Hematopoietic multipotent progenitor cell treated with erythropoietin and hydrocortisone succinate and interleukin-3 and kit ligand, for 6 days (in vitro differentiated cells): ENCODE measurements around the gene SEPTIN1.

Source experiments
- DNase-seq: peaks from one replicate; pipeline ENCODE4 v3.0.0-alpha.2; 2015

SEPTIN1 gene, protein sequence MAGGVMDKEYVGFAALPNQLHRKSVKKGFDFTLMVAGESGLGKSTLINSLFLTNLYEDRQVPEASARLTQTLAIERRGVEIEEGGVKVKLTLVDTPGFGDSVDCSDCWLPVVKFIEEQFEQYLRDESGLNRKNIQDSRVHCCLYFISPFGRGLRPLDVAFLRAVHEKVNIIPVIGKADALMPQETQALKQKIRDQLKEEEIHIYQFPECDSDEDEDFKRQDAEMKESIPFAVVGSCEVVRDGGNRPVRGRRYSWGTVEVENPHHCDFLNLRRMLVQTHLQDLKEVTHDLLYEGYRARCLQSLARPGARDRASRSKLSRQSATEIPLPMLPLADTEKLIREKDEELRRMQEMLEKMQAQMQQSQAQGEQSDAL

GRCh38 chr16:30382111-30382881 lies at the start of gene SEPTIN1:
Gene SEPTIN1 (minus strand): TSS chr16:30382561. CDS start chr16:30382542, 19 bp downstream.
- DNase-seq = peak; percentile 46

DNA sequence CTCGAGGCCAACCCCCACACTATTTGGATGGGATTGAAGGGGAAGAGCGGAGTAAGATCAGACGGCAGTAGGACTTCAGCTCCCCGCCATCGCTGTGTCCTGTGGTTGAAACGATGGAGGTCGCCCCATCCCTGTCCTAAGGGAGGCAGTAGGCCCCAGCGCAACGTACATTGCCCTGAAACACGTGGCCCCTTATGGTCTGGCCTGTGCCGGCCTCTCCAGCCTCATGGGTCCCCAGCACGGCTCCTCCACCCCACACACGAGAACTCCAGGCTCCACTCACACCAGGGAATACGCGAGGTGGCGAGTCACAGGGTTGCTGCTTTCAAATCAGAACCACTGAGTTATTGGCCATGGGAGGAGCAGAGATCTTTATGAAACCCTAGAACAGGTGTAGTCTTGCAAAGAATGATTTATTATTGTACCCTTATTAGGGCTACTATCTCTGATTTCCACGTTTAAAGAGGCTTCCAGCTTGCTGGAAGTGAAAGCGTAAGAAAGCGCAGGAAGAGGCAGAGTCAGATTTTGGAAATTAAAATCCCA lies 48.1 kb upstream of the SEPTIN1 start:
- no peak for DNase-seq

DNA sequence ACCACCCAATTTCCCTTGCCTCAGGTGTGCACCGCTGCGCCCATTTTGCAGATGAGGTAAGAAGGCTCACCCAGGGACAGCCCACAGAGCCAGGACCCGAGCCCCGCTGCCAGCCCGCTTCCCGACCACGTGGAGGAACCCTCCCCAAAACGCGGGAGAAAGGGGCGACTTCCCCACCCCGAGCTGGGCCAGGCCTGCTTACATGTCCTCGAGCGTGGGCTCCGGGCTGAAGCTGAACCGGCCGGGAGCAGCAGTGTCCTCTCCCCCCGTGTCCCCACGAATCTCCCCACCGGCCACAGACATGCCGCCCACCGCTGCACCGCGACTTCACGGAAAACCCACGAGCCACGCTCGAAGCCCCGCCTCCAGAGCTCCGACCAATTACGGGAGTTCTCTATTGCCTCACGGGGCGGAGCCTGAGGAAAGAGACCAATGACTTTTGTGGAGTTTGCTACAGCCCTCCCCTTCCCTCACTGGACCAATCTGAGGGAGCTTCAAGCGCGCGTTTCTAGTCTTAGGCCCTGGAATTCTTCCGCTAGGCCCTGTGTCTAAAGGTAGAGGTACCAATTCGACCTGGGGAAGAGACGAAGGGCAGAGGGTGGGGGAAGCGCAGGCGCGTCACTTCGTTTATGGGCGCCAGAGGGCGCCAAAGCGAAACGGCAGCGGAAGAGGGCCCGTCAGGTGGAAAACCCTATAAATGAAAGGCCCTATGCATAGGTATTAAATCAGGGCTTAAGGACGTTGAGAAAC lies 47.5 kb upstream of the SEPTIN1 start, which contains the start of gene DCTPP1:
TSS of gene DCTPP1 (minus strand) at position 353 of the 750 bp plus-strand sequence. CDS start at position 303, 50 bp downstream.
- peak; percentile 100 for DNase-seq

DNA sequence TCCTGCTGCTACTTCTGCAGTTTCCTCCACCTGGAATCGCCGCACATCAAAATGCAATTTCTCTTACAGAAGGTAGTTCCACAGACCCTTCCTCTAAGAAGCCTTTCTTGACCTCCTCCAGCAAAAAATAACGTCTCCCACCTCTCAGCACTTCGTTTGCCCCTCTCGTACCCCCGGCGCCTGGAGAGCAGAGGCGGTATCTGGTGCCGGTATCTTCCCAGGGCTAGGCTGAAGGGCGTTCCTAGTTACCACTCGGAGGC lies 47.0 kb upstream of the SEPTIN1 start:
- DNase-seq = no peak

DNA sequence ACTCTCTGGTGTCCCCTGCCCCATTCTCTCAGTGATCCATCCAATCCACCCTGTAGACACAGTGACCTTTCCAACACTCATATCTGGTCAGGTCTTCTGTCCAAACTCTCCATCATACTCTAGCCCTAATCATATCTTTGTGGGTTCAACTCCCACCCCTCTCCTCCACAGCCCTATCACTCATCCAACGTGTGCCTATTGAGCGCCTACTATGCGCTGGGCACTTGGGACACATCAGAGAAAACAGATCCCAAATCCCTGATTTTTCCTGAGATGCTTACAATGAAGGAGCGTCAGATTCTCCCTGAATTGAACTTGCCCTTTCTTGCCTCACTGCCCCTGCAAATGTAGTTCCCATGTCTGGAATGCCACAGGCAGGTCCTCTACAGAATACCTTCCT lies 45.7 kb upstream of the SEPTIN1 start:
- no peak for DNase-seq

GRCh38 chr16:30421010-30421409 lies 38.6 kb upstream of the SEPTIN1 start:
- DNase-seq = no peak

- DNase-seq = peak; percentile 34
Measured at GRCh38 chr16:30418350-30419181, 36.2 kb upstream of the SEPTIN1 start.

GRCh38 chr16:30417529-30418349 lies 35.4 kb upstream of the SEPTIN1 start:
- peak; percentile 95 for DNase-seq

DNA sequence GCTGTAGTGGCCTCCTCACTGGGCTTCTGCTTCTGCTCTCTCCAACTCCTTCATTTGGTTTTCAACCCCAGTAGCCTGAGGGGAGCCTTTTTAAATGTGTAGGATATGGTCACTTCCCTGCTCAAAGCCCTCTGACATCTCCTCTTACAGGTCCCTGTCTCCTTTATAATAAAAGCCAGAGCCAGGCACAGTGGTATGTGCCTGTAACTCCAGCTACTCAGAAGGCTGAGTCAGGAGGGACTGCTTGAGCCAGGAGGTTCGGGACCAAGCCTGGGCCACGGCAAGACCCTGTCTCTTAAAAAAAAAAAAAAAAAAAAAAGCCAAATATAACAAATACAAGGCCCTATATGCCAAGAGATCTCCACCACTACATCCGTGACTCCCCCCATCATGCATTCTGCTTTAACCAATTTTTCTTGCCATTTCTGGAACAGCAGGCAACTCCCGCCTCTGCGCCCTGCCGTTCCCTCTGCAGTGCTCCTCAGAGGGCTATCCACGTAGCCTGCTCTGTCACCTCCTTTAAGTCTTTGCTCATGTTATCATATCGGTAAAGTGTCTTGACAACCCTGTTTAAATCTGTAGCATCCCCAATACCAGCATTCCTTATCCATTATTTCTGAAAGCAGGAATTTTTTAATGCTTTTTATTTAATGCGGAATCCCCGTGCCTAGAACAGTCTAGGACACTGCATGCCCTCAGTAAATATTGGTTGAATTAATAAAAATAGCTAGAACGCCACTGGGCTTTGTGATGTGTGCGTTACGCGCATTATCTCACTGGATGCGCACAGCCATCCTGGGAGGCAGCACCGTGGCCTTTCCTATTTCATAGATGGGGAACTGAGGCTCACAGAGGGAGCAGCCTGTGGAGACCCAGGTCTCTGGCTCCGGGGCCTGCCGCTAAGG lies 34.5 kb upstream of the SEPTIN1 start:
- DNase-seq = peak; percentile 41

GRCh38 chr16:30416047-30416603 lies 33.8 kb upstream of the SEPTIN1 start:
- DNase-seq = no peak

- DNase-seq = no peak
Measured at GRCh38 chr16:30414159-30414558, 31.8 kb upstream of the SEPTIN1 start.

DNA sequence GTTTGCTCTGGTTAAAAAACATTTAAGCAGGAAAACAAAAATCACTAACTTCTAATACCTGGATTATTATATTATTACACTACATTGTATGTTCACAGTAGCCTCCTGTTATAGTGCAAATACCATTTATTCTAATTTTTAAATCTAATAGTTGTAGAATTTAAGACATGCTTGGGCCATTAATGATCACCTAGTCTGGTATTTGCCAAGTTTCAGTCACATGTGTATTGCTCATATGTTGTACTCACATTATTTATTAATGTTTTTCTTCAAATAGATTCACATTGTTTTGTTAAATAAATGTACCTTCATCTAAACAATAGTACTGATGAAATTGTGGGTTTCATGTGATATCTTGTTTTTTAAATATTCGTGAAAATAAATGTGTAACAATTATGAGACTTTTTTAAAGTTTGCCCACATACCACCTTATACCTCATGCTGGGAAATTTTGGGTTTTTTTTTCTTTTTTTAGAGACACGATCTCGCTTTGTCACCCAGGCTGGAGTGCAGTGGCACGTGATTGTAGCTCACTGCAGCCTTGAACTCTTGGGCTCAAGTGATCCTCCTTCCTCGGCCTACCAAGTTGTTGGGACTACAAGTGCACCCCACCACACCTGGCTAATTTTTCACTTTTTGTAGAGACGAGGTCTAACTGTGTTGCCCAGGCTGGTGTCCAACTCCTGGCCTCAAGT lies 30.9 kb upstream of the SEPTIN1 start:
- DNase-seq = no peak

DNA sequence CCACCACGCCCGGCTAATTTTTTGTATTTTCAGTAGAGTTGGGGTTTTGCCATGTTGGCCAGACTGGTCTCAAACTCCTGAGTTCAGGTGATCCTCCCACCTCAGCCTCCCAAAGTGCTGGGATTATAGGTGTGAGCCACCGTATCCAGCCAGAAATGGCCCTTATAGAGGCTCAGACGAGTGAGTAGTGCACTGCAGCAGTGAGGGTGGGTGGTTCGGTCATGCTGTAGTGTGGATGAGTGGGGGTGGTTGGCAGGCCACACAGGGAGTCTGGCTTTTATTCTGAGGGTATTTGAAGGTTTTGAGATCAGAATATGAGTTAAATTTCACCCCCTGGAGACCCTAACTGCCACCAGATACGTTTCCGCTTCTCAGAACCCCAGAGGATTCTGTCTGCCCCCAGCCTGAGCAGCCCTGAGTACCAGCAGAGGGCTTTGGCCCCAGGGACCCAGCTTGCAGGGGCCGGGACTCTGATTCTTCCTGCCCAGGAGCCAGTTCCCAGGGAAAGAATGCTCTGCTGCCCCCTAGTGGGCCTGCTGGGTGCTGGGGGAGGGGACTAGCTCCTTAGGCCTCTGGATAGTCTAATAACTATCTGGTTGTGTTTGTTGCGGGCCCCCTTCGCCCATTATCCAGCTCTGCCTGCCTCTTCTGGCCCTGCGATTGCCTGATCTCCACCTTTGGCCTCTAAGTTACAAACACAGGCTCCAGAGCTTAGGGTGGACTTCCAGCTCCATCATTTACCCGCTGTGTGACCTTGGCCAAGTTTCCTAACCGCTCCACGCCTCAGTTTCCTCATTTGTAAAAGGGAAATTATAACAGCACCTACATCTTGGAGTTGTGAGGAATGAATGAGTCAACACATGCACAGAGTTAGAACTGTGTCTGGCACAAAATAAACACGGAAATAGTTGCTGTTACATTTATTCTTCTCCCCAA lies 27.0 kb upstream of the SEPTIN1 start:
- DNase-seq = peak; percentile 95

DNA sequence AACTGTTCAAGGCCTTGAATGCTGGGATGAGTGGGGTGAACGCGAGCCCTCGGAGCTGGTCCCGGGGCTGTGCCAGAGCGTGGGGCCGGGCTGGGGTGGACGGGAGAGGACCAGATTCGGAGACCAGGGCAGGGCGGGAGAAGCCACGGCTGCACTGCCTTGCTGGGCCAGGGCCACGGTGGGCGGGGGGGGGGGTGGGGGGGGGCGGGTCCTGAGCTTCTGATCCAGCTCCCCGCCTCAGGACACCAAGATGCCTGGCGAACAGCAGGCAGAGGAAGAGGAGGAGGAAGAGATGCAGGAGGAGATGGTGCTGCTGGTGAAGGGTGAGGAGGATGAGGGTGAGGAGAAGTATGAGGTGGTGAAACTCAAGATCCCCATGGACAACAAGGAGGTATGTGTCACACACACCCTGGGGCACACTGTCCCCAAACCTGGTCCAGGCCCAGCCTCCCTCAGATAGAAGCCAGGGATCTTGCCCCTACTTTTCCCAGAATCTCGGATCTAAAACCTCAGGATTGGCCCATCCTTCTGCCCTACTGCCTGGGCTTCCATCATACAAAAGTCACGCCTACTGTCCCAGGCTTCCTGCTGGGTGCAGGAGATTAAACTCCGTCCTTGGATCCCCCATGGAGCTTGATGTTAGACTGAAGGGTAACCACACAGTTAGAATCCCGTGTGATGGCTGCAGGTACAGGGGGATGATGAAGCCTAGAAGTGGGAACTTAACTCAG lies 25.6 kb upstream of the SEPTIN1 start:
- no peak for DNase-seq

- DNase-seq = peak; percentile 96
Measured at GRCh38 chr16:30407102-30407803, 24.9 kb upstream of the SEPTIN1 start, which contains the start of gene ZNF771. Gene ZNF771 (plus strand): TSS chr16:30407606. CDS start chr16:30408054, 448 bp downstream.

GRCh38 chr16:30406795-30407101 lies 24.4 kb upstream of the SEPTIN1 start:
- no peak for DNase-seq
